HG03354 (cell line): ENCODE data around the gene TIMP2.

Experiments used
- ATAC-seq: cut with Tn5 transposase; IDR thresholded peaks from one replicate; pipeline ENCODE4 v1.9.1; 2021; ENCODE audit warnings: mild to moderate bottlenecking; ENCODE audit not compliant: unreplicated experiment, poor library complexity, severe bottlenecking

The TIMP2 gene

DNA sequence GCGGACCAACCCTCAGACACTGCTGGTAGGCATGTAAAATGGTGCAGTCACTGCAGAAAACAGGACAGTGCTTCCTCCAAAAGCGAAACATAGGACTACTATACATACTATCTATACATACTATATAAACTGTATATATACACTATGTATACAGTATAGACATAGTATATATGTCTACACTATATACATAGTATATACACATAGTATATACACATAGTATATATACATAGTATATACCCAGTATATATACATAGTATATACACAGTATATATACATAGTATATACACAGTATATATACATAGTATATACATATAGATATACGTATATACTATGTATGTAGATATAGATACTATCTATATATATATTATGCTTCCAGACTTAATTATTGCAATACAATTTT lies 78.1 kb downstream of the TIMP2 start:
- ATAC-seq, result no peak

DNA sequence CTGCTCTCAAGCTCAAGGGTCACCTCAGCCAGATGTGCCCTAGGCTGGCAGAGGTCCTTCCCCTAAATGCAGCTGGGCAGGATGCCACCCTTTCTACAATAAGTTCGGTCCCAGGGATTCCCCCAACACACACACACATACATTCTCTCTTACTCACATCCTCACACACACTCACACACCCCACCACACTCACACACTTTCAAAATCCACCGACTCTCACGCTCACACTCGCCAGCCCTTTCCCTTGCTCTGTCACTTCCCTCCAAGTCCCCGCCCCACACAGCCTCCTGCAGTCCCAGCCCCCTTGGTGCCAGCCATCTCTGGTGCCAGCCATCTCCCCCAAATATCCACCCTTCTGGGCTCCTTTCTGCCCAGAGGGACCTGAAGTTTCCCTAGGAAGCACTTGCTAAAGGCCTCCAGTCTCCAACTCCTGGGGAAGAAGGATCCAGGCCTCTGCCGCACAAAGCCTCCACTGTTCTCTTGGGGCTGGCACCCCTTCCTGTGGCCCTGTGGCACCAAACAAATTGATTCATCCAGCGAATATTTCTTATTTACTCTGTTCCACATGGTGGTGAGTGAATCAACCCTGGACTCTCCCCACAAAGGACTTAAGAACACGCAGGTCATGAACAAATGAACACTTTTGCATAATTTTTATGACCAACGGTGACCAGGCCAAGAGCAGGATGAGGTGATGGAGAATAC lies 80.7 kb downstream of the TIMP2 start:
- no peak for ATAC-seq

DNA sequence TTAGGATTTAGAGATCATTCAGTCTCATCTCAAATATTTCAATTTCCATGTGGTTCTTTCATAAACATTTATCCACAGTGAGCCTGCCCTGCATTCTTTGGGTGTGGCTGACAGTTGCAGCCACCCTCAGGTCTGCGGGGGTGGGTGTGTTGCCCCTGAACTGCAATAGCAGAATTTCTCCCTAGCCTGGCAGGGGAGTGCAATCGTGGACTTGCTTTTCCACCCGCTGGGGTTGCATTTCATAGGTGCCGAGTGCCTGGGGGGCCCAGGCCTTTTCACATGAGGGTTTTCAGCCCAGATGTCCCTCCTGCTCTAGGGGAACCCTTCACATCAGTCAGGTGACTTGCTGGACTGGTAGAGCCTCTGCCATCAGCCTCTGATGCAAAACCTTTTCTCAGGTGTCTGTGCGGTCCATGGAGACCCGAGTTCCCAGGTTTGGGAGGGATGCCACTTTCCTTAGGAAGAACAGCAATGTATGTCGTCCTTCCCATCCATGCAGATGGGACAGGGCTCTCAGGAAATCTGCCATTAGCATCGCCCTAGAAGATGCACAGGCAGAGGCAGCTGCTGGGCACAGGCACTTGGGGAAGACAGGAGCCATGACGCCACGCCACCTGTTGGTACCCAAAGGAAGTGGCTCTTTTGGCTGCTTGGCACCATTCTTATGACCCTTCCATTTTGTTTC lies 82.2 kb downstream of the TIMP2 start:
- ATAC-seq, result no peak

DNA sequence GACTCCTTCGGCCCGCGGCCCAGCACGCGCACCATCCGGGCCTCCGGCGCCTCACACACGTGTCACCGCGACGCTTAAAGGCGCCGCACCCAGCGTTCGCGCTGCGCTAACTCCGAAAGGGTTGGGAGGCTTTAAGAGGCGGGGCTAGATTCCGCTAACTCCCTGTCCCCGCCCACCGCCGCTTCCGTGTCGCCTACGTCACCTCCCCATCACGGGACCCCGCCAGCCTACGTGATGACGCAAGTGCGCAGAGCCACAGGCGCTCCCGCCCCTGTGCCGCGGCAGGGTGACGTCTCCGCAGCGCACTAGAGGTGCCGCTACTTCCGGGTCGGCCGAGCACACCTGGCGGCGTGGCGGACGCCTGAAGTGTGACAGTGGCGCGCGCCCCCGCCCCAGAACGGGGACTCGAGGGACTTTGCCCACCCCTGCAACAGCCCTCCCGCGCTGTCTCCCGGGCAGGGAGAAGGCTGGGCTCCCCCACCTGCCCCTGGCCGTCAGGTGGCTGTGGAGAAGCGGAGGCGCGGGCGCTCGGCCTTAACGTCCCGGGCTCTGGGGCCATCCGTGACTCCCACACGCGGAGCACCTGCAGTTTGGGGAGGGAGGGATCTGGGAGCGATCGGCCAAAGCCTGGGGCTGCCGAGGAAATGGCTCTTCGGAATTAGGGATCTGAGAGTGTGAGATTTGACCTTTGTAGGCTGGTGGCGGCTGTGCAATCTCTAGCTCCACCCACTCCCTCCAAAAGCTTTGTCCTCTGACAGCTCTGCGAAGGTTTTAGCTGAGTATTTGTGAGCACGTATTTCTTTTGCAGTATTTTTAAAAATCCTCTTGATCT lies 84.2 kb downstream of the TIMP2 start, which contains the start of gene USP36:
USP36 (minus strand) TSS at position 35 of the 832 bp plus-strand sequence. CDS start 4,451 bp downstream, outside the sequence.
- peak; percentile 91 for ATAC-seq

DNA sequence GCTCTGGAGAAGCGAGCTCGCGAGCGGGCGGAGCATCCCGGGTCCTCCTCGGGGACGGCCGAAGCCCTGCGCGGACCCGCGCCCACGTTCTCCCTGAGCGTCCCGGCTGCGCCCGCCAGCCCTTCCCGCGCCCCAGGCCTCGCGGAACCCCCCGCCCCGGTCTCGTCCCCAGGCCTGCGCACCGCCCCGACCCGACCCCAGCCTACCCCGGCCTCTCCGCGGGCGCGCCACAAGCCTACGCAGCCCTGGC lies 84.7 kb downstream of the TIMP2 start:
- no peak for ATAC-seq

DNA sequence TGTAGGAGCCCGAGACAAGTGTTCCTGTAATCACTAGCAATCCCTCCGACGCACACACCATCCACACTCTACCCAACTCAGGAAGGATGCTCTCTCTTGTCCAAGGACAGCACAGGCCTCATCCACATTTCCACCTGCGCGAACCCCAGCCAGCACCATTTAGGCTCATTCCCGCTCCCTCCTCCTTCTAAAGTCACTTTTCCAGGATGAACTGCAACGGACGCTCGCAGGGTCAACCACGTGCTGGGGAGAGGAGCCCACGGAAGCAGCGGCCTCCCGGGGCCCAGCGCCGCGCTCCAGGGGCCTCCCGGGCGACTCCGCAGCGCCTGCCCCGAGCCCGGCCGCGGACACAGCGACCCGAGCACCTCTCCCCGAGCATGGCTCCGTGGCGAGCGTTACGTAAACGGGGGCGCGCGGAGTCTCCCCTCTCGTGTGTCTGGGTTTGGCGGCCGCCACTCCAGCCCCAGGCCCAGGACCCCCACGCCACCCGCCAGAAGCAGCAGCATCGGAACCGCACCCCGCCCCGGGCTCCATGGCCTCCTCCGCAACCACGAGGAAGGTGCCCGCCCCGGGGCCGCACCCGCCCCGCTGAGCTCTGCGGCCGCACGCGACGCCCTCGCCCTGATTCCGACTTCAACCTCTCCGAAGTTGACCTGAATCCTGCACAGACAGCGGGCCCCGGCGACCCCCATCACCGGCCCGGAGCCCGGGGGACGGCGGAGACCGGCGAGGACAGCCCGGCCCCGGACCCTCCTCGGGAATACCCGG lies 85.2 kb downstream of the TIMP2 start:
- ATAC-seq, result peak; percentile 30

DNA sequence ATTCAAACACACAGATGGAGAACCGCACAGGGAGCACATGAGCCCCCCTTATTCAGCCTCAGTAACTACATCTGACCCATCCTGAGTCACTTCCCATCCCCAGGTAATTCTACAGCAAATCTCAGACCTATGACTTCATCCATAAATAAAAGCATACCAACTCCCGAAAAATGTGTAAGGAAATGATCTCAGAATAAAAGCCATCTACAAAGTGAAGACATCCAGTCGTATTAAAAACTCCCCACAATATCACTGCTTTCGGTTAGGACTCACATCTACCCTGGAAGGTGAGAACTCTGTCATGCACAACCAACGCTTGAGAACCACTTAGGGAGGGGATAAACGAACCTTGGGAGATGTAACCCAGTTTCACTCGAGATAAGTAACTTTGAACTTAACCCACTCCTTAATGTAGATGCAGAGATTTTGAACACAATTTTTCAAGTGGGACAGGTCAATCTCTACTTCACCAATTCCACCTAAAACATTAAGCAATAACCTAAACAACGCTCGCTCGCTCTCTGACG lies 85.9 kb downstream of the TIMP2 start:
- ATAC-seq, result no peak

DNA sequence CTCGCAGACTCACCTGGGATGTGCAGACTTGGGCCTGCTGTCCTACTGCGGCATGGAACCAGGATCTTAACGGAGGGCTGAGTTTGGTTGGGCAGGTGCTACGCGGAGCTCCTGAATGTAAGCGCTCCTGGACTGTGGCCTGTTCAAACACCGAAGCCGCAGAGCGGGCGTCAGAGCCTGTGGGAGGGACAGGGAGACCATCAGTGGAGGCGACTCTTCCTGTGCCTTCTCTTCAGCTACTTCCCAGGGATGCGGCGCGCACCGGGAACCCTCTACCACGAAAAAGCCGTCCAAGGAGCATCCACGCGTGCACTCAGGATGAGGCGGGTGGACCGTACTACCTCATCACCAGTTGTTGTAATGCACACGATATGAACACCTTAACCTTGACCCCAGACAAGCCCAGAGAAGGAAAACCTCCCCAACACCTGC lies 86.6 kb downstream of the TIMP2 start:
- ATAC-seq, result no peak

DNA sequence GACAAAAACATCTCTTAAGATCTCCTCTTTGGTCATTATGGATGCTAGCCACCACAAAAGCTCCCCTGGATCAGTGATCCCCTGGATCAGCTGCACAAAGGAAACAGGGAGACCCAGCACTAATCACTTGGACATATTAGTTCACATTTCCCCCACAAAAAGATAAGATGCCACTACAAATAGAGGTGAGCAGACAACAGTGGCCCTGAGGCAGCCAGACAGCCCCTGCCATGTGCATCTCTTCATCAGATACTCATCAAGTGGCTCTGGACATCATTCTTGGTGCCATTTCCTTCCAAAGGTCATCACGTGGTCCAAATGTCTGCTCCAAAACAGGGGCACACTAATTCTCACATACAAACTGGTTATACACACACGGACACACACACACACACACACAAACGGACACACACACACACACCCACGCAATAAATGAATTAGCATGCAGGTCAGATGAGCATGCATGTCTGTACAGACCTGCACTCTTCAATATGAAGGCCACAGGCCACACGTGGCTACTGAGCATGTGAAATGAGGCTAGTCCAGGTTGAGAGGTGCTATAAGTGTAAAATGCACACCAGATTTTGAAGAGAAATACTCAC lies 88.7 kb downstream of the TIMP2 start:
- ATAC-seq, result no peak

DNA sequence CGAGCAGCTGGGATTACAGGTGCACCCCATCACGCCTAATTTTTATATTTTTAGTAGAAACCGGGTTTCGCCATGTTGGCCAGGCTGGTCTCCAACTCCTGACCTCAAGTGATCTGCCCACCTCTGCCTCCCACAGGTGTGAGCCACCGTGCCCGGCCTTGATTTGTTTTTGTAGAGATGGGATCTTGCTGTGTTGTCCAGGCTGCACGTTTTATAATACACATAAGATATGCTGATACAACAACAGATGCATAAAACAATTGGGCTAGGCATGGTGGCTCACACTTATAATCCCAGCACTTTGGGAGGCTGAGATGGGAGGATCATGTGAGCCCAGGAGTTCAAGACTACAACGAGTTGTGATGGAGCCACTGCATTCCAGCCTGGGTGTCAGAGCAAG lies 90.6 kb downstream of the TIMP2 start:
- no peak for ATAC-seq

DNA sequence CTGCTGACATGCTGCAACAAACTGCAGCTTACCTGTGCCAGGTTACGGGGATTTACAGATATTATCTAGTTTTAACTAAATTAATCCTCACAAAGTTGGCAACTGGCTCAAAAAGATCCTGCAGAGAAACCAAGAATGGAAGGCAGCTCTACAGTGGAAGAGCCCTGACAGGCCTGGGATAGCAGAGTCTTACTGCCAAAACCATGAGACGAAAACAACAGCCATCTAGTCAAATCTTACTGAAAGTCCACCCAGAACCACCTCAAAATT lies 92.7 kb downstream of the TIMP2 start:
- no peak for ATAC-seq

DNA sequence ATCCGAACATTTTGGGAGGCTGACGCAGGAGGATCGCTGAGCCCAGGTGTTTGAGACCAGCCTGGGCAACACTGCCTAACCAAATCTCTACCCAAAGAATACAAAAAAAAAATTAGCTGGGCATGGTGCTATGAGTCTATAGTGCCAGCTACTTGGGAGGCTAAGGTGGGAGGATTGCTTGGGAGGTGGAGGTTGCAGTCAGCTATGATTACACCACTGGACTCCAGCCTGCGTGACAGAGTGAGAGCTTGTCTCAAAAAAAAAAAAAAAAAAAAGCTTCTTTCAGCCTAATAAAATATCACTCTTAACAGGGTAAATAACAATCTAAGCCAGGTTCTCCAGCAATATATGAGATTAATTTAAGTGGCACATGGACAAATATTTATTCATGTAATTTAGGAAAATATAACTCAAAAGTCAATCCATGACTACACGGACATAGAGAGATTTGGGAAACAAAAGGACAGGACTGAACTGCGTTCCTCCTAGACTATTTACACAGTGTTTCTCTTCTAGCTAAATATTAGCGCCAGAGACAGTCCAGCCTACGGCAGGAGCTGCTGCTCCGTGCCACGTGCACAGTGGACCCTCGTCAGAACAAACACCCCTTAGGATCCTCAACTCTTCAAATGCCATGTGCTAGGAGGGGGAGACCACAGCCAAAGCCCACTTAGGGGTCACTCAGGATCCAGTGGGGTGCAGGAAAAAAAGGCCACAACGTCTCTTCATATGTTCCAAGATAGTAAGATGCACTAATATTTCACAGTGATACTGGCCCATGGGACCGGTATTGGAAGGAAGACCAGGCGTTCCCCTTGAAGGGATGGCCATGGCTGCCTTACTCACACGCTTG lies 93.3 kb downstream of the TIMP2 start:
- no peak for ATAC-seq

DNA sequence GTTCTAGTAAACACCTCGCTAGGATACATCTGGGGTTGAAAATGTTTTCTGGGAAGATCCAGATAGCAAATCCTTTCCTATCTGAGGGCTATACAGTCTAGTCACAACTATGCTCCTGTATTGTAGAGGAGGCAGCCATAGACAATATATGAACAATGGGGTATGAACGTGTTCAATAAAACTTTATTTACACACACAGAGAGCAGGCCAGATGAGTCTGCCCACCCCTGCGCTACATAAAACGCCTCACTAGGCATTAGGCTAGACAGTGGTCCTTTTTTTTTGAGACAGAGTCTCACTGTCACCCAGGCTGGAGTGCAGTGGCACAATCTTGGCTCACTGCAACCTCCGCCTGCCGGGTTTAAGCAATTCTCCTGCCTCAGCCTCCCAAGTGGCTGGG lies 95.7 kb downstream of the TIMP2 start:
- no peak for ATAC-seq

DNA sequence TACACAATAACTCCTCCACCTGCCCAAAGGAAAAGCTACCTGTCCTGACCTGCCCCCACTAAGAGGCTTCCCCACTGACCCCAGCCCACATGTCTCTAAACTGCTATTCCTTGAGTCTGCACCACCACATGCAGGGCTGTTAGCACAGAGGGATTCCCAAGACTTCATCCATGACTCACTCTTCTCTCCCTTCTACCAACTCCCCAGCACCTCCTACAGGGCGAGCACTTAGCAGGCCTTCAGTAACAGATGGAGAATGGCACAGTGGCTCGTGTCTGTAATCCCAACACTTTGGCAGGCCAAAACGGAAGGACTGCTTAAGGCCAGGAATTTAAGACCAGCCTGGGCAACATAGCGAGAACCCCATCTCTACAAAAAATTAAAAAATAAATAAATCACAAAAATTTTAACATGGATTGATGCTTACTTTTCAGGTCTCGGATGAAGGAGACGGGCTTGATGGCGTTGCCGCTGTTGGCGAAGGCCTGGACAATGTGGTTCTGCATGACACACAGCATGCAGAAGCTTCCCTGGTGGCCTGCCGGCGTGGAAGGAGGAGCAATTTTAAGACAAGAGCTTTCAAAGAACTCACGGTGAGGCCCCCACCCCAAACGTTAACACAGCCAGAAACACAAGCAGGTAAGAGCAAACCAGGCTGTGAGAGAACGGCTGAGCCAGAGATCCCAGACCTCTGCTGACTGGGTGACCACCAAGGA lies 96.6 kb downstream of the TIMP2 start:
- ATAC-seq, result no peak

DNA sequence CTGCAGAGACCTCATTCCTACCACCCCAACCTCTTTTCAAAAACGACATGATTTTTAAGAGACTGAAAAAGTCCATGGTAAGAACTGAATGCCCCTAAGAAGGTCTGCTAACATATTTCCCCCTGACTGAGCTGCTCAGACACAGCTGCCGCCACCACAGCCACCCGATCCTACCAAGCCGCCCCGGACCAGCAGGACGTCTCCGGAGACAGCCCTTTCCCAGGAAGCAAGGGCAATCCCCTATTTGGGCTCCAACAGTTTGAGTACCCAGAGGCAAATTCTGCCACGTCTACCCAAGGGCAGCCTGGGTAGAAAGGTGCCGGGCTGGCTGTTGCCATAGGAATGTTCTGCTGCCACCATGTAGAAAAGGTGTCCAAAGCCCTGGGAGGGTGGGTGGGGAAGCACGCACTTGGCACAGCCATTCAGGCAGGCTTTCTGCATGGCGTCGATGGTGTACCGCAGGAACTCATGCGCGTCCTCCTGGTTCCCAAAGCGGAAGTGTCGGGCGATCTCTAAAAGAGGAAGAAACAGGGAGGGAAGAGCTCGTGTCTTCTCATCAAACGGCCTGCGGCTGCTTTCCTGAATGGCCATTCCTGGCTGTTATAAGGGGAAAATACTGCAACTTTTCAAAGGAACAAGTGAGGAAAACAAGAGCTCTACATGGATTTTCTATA lies 98.2 kb downstream of the TIMP2 start:
- ATAC-seq, result no peak

DNA sequence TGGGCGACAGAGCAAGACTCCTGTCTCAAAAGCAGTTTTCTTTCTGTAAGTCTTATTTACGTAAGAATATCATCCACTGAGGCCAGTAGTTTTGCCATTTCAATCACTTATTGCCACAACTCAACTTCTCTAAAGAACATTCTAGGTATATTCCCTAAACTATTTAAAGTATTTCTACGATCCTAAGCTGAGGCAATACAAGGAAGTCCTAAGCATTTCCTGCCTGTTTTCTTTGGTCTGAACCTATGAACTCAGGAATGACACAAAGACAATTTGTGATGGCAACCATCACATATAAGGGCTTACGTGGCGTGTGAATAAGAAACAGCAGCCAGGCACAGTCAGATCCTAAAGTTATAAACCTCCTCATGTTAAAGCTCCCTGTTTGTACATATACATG lies 98.8 kb downstream of the TIMP2 start:
- no peak for ATAC-seq

DNA sequence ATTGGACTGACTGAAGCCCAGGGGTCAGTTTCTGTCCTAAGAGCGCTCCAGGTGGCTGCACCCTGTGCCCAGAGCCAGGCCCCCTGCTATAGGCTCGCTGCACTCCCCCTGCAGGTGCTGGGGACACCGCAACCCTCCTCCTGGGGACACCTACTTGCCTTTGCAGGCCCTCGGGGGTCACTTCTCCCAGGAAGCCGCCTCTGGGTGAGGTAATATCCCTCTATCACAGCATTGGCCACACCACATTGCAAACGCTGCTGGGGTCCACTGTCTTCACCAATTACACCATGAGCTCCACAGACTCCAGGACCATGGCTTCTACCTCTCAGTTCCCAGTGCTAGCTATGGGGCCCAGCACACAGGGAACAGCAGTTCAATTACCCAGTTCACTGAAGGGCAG lies 99.5 kb downstream of the TIMP2 start:
- no peak for ATAC-seq

DNA sequence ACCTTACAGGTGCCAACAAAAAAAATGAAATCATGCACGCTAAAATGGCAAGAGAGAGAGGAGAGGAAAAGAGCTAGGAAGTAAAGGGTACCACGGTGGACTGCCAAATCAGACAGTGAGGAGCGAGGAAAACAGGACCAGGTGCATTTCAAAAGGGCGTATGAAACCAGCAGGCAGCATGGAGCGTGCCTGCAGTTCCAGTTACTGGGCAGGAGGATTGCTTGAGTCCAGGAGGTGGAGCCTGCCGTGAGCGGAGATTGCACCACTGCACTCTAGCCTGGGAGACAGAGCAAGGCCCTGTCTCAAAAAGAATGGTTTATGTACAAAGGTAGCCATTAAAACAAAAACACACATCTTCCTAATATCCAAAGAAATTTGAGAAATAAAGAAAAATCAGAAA lies 100.9 kb downstream of the TIMP2 start:
- ATAC-seq, result no peak
